ENCODE measurements around the gene PRSS37. TPM values are rescaled to one million over a fixed set of nuclear protein-coding genes. Genes with fewer than 3 reads are reported as not detected.

PRSS37 gene
- total RNA-seq, 1 donor from 2014 or later, result not detected

DNA sequence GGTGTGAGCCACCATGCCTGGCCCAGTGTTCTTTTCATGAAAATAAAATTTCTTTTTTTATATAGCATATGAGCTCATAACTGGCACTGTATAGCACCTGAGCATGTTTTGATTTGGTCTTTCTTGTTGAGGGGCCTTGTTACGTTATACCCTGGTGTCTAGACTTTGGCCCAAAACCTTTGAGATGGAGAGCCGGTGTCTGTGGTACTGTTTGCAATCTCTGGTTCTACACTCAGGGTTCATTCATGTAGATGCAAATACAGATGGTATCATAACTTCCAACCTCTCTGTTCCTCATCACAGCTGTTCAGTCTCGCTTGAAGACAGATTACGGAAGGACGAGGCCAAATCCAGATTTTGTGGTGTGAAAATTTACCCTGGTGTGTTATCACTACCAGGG, 51.4 kb downstream of the PRSS37 start, which contains the start of gene TAS2R5:
Gene TAS2R5 (plus strand): TSS at position 301 of the 400 bp plus-strand sequence. CDS start 145 bp downstream, outside the sequence.
- H3K4me3 ChIP-seq (ENCODE audit: low read depth, low read length), result no peak within 1 kb of the TSS
- TF ChIP-seq, protein P1, sequence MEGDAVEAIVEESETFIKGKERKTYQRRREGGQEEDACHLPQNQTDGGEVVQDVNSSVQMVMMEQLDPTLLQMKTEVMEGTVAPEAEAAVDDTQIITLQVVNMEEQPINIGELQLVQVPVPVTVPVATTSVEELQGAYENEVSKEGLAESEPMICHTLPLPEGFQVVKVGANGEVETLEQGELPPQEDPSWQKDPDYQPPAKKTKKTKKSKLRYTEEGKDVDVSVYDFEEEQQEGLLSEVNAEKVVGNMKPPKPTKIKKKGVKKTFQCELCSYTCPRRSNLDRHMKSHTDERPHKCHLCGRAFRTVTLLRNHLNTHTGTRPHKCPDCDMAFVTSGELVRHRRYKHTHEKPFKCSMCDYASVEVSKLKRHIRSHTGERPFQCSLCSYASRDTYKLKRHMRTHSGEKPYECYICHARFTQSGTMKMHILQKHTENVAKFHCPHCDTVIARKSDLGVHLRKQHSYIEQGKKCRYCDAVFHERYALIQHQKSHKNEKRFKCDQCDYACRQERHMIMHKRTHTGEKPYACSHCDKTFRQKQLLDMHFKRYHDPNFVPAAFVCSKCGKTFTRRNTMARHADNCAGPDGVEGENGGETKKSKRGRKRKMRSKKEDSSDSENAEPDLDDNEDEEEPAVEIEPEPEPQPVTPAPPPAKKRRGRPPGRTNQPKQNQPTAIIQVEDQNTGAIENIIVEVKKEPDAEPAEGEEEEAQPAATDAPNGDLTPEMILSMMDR (conservative IDR thresholded peaks at IDR 0.05; ENCODE audit: low read depth, low read length), result no peak
- no peak for DNase-seq (ENCODE audit: low read depth)

DNA sequence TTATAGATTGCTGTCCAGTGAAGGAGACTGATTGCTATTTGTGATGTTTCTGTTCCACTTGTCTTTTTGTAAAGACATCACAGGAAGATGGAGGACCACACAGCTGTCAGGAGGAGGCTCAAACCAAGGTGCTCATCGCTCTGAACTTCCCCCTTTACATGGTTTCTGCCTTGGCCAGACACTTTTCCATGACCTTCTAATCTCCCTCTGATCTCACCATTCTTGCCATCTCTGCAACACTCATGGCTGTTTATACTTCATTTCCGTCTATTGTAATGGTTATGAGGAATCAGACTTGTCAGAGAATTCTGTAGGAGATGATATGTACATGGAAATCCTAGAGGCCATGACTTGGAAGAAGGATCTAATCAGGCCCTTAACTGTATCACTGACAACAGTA, 53.0 kb downstream of the PRSS37 start:
- no peak for DNase-seq (ENCODE audit: low read depth)
- TF ChIP-seq, protein P1 (conservative IDR thresholded peaks at IDR 0.05; ENCODE audit: low read depth, low read length), result no peak
- H3K4me3 ChIP-seq (ENCODE audit: low read depth, low read length), result no peak overlapping the region

Other genes with a start within 250 kb of the PRSS37 start
- 9.7 and 12.2 TPM in 2 replicates for gene DENND11, start 139.3 kb downstream of the PRSS37 start, total RNA-seq
- gene WEE2, start 133.1 kb downstream of the PRSS37 start, total RNA-seq, result not detected in 2 replicates
- gene SSBP1, start 103.1 kb downstream of the PRSS37 start, total RNA-seq, result 246 and 313 TPM in 2 replicates
- 0.35 TPM in 1 of 2 replicates, not detected in the other for gene TAS2R3, start 77.4 kb downstream of the PRSS37 start, total RNA-seq
- 0.14 and 0.23 TPM in 2 replicates for gene TAS2R4, start 64.8 kb downstream of the PRSS37 start, total RNA-seq
- 0.35 TPM in 1 of 2 replicates, not detected in the other for gene TAS2R5, start 51.3 kb downstream of the PRSS37 start, total RNA-seq
- gene OR9A4, start 74.9 kb upstream of the PRSS37 start, total RNA-seq, result not detected in 2 replicates
- not detected in 2 replicates for gene CLEC5A, start 105.5 kb upstream of the PRSS37 start, total RNA-seq
- not detected in 2 replicates for gene TAS2R38, start 132.3 kb upstream of the PRSS37 start, total RNA-seq
- gene MGAM, start 154.4 kb upstream of the PRSS37 start, total RNA-seq, result 0.07 TPM in 1 of 2 replicates, not detected in the other